T-helper 2 cell treated with Interferon-gamma antibody and Interleukin-4, amounts not matched to agents 5 μg/mL and 100 μg/mL, for 36 hours (primary cell): ENCODE data around the gene MSMP.
A peak's percentile ranks its signal among the peaks of the same experiment; 100 is the strongest.

ENCODE experiments used
- DNase-seq: peaks from one replicate; pipeline ENCODE4 v3.0.0; 2021; ENCODE audit warnings: low spot score
- H3K27ac Mint-ChIP-seq: one replicate; pipeline ENCODE4 v1.8.0; 2021; ENCODE audit warnings: mild to moderate bottlenecking, mixed read lengths
- H3K27me3 Mint-ChIP-seq: one replicate; pipeline ENCODE4 v1.8.0; 2021; ENCODE audit warnings: low read depth, mixed read lengths
- H3K36me3 Mint-ChIP-seq: one replicate; pipeline ENCODE4 v1.8.0; 2021; ENCODE audit warnings: low read depth, mixed read lengths
- H3K4me1 Mint-ChIP-seq: one replicate; pipeline ENCODE4 v1.8.0; 2021; ENCODE audit warnings: low read depth, mixed read lengths
- H3K4me3 Mint-ChIP-seq: one replicate; pipeline ENCODE4 v1.8.0; 2022; ENCODE audit warnings: mild to moderate bottlenecking, moderate library complexity, mixed read lengths
- H3K9me3 Mint-ChIP-seq: one replicate; pipeline ENCODE4 v1.8.0; 2021; ENCODE audit warnings: mixed read lengths

The MSMP gene

DNA sequence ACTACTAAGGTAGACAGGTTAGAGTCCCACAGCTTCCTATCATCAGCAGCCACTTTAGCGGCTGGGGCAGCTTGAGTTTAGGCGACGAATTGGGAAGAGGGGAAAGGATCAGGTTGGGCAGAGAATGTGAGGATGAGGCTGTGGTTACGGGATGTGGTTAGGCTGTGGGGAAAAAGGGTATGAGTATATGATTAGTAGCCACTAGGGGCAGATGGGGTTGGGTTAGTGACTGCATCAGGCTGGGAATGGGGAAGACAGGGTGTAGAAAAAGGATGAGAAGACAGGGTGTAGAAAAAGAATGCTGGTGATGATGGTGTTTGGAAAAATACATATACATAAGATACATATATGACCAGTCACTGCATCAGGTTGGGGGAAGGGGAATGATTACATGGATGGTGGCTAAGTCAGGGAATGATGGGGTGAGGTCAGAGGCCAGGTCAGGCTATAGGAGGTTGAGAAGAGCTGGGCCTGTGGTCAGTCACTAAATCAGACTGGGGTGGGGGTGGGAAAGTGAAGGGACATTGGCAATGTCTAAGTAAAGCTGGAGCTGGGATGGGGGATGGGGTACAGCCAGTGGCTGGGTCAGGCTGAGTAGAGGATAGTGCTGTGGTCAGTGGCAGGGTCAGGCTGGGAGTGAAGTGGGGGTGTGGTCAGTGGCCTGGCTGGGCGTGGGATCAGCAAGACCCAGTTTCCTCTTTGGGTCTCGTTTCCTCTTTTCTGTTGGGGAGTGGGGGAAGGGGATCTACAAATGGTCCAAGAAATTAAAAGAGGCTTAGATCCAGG, 24.2 kb downstream of the MSMP start:
- DNase-seq, result peak; percentile 44
- H3K27ac Mint-ChIP-seq, result no peak overlapping the region
- peaks cover 18% of the 10 kb centered on the region for H3K4me1 Mint-ChIP-seq
- no peaks in the 10 kb centered on the region for H3K9me3 Mint-ChIP-seq
- H3K36me3 Mint-ChIP-seq, result peaks cover 20% of the 10 kb centered on the region
- H3K4me3 Mint-ChIP-seq, result no peak overlapping the region
- H3K27me3 Mint-ChIP-seq, result no peaks in the 10 kb centered on the region

DNA sequence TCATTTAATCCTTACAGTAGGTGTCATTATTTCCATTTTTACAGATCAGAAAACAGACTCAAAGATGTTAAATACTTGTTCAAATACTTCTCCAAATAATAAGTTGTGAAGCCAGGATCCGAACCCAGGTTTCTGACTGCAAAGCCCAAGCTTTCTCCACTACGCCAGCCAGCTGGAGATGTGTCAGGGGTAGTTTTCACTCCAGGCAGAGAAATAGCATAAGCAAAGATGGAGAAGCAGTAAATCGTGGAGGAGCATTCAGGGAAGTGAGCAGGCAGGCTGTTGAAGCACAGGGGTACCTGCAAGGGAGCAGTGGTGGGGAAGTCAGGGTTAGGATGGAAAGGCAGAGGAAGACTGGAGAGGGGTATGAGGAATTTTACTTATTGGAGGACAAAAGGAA, 25.0 kb downstream of the MSMP start:
- Mint-ChIP-seq H3K4me1 (peaks cover 20% of the 10 kb centered on the region), H3K27me3 (no peaks in the 10 kb centered on the region), H3K9me3 (no peaks in the 10 kb centered on the region), H3K36me3 (peaks cover 27% of the 10 kb centered on the region), H3K27ac (no peak overlapping the region), H3K4me3 (no peak overlapping the region)
- DNase-seq, result no peak

- no peaks in the 10 kb centered on the region for H3K9me3 Mint-ChIP-seq
- H3K4me1 Mint-ChIP-seq, result peaks cover 19% of the 10 kb centered on the region
- DNase-seq, result peak; percentile 64
- H3K4me3 Mint-ChIP-seq, result no peak overlapping the region
- peaks cover 34% of the 10 kb centered on the region for H3K36me3 Mint-ChIP-seq
- no peak overlapping the region for H3K27ac Mint-ChIP-seq
- no peaks in the 10 kb centered on the region for H3K27me3 Mint-ChIP-seq
These were observed 25.8 kb downstream of the MSMP start for GRCh38 chr9:35728041-35728971.

- Mint-ChIP-seq H3K4me1 (peaks cover 14% of the 10 kb centered on the region), H3K4me3 (no peak overlapping the region), H3K27ac (no peak overlapping the region), H3K9me3 (no peaks in the 10 kb centered on the region), H3K27me3 (no peaks in the 10 kb centered on the region), H3K36me3 (peaks cover 38% of the 10 kb centered on the region)
- no peak for DNase-seq
These were observed 26.4 kb downstream of the MSMP start for GRCh38 chr9:35727676-35728040.

GRCh38 chr9:35726931-35727330, 27.1 kb downstream of the MSMP start:
- Mint-ChIP-seq H3K36me3 (peaks cover 44% of the 10 kb centered on the region), H3K9me3 (no peaks in the 10 kb centered on the region), H3K4me3 (no peak overlapping the region), H3K27ac (peak overlapping the region; percentile 88), H3K27me3 (no peaks in the 10 kb centered on the region), H3K4me1 (peaks cover 14% of the 10 kb centered on the region)
- peak; percentile 13 for DNase-seq

- DNase-seq, result no peak
- no peaks in the 10 kb centered on the region for H3K27me3 Mint-ChIP-seq
- peaks cover 11% of the 10 kb centered on the region for H3K4me1 Mint-ChIP-seq
- H3K4me3 Mint-ChIP-seq, result no peak overlapping the region
- no peak overlapping the region for H3K27ac Mint-ChIP-seq
- peaks cover 53% of the 10 kb centered on the region for H3K36me3 Mint-ChIP-seq
- H3K9me3 Mint-ChIP-seq, result no peaks in the 10 kb centered on the region
These were observed 28.7 kb downstream of the MSMP start for GRCh38 chr9:35725362-35725761.

GRCh38 chr9:35723908-35724307, 30.2 kb downstream of the MSMP start:
- peaks cover 64% of the 10 kb centered on the region for H3K36me3 Mint-ChIP-seq
- H3K4me1 Mint-ChIP-seq, result peaks cover 11% of the 10 kb centered on the region
- H3K27me3 Mint-ChIP-seq, result no peaks in the 10 kb centered on the region
- no peak for DNase-seq
- no peak overlapping the region for H3K27ac Mint-ChIP-seq
- H3K9me3 Mint-ChIP-seq, result no peaks in the 10 kb centered on the region
- H3K4me3 Mint-ChIP-seq, result no peak overlapping the region

- DNase-seq, result no peak
- Mint-ChIP-seq H3K36me3 (peaks cover 65% of the 10 kb centered on the region), H3K9me3 (no peaks in the 10 kb centered on the region), H3K27me3 (no peaks in the 10 kb centered on the region), H3K4me1 (peaks cover 11% of the 10 kb centered on the region), H3K4me3 (no peak overlapping the region), H3K27ac (no peak overlapping the region)
These were observed 30.6 kb downstream of the MSMP start for GRCh38 chr9:35723426-35723825.

GRCh38 chr9:35719546-35719945, 34.5 kb downstream of the MSMP start:
- H3K36me3 Mint-ChIP-seq, result peaks cover 85% of the 10 kb centered on the region
- no peak overlapping the region for H3K4me3 Mint-ChIP-seq
- no peak for DNase-seq
- H3K4me1 Mint-ChIP-seq, result peaks cover 1% of the 10 kb centered on the region
- H3K27me3 Mint-ChIP-seq, result no peaks in the 10 kb centered on the region
- no peak overlapping the region for H3K27ac Mint-ChIP-seq
- no peaks in the 10 kb centered on the region for H3K9me3 Mint-ChIP-seq

GRCh38 chr9:35718721-35719511, 35.2 kb downstream of the MSMP start:
- H3K4me1 Mint-ChIP-seq, result peaks cover 2% of the 10 kb centered on the region
- no peaks in the 10 kb centered on the region for H3K27me3 Mint-ChIP-seq
- DNase-seq, result no peak
- H3K27ac Mint-ChIP-seq, result no peak overlapping the region
- H3K9me3 Mint-ChIP-seq, result no peaks in the 10 kb centered on the region
- peaks cover 86% of the 10 kb centered on the region for H3K36me3 Mint-ChIP-seq
- H3K4me3 Mint-ChIP-seq, result no peak overlapping the region

- Mint-ChIP-seq H3K4me1 (peaks cover 2% of the 10 kb centered on the region), H3K4me3 (no peak overlapping the region), H3K27me3 (no peaks in the 10 kb centered on the region), H3K9me3 (no peaks in the 10 kb centered on the region), H3K27ac (no peak overlapping the region), H3K36me3 (peaks cover 89% of the 10 kb centered on the region)
- DNase-seq, result no peak
These were observed 36.8 kb downstream of the MSMP start for GRCh38 chr9:35717132-35717870.

GRCh38 chr9:35716230-35716629, 37.8 kb downstream of the MSMP start:
- Mint-ChIP-seq H3K9me3 (no peaks in the 10 kb centered on the region), H3K27me3 (no peaks in the 10 kb centered on the region), H3K4me3 (no peak overlapping the region), H3K4me1 (peaks cover 2% of the 10 kb centered on the region), H3K27ac (no peak overlapping the region), H3K36me3 (peaks cover 89% of the 10 kb centered on the region)
- DNase-seq, result no peak

- no peak for DNase-seq
- Mint-ChIP-seq H3K4me1 (peaks cover 2% of the 10 kb centered on the region), H3K9me3 (no peaks in the 10 kb centered on the region), H3K36me3 (peaks cover 90% of the 10 kb centered on the region), H3K27me3 (no peaks in the 10 kb centered on the region), H3K4me3 (no peak overlapping the region), H3K27ac (no peak overlapping the region)
These were observed 39.4 kb downstream of the MSMP start for GRCh38 chr9:35714579-35715252.
